HepG2 (cell line): ENCODE measurements around the gene C3orf22. TPM values are rescaled to one million over a fixed set of nuclear protein-coding genes. Genes with fewer than 3 reads are reported as not detected.

Experiments
- ATF2 ChIP-seq: sonication (generic); formaldehyde crosslinking; IDR thresholded peaks from 2 replicates; pipeline ENCODE4 v1.4.0; 2020; ENCODE audit warnings: missing genetic modification reagents
- CC2D1A ChIP-seq: sonication (generic); formaldehyde crosslinking; IDR thresholded peaks from 2 replicates; pipeline ENCODE4 v1.8.1; 2023; ENCODE audit warnings: mild to moderate bottlenecking, missing genetic modification reagents
- GATA4 ChIP-seq: sonication (generic); IDR thresholded peaks from 2 replicates; pipeline ENCODE4 v1.6.1; 2016; ENCODE audit warnings: antibody characterized with exemption, low read depth, borderline replicate concordance
- HIC2 ChIP-seq: sonication (generic); formaldehyde crosslinking; IDR thresholded peaks from 2 replicates; pipeline ENCODE4 v1.9.0; 2022; ENCODE audit warnings: low read depth, missing genetic modification reagents
- KLF6 ChIP-seq: IDR thresholded peaks from 2 replicates; pipeline ENCODE4 v1.8.0; 2016; ENCODE audit warnings: missing biosample characterization, missing genetic modification reagents
- MEF2D ChIP-seq: sonication (generic); formaldehyde crosslinking; IDR thresholded peaks from 2 replicates; pipeline ENCODE4 v1.5.1; 2020; ENCODE audit warnings: mild to moderate bottlenecking, missing genetic modification reagents
- NFKB2 ChIP-seq: sonication (generic); formaldehyde crosslinking; IDR thresholded peaks from 2 replicates; pipeline ENCODE4 v1.4.0; 2020; ENCODE audit warnings: missing genetic modification reagents, borderline replicate concordance
- NPAS2 ChIP-seq: sonication (generic); formaldehyde crosslinking; IDR thresholded peaks from 2 replicates; pipeline ENCODE4 v1.8.0; 2022; ENCODE audit warnings: mild to moderate bottlenecking, missing genetic modification reagents, borderline replicate concordance
- NRL ChIP-seq: sonication (generic); formaldehyde crosslinking; IDR thresholded peaks from 2 replicates; pipeline ENCODE4 v1.5.0; 2020; ENCODE audit warnings: missing genetic modification reagents, mild to moderate bottlenecking, moderate library complexity, borderline replicate concordance
- RARA ChIP-seq: IDR thresholded peaks from 2 replicates; pipeline ENCODE4 v1.6.1; 2016; ENCODE audit warnings: missing genetic modification reagents, missing compliant biosample characterization
- REXO4 ChIP-seq: sonication (generic); formaldehyde crosslinking; IDR thresholded peaks from 2 replicates; pipeline ENCODE4 v1.8.0; 2022; ENCODE audit warnings: missing genetic modification reagents, mild to moderate bottlenecking, borderline replicate concordance
- UBTF ChIP-seq: sonication (generic); formaldehyde crosslinking; IDR thresholded peaks from 2 replicates; pipeline ENCODE4 v1.4.0; 2020; ENCODE audit warnings: mild to moderate bottlenecking, missing genetic modification reagents
- ZBTB26 ChIP-seq: IDR thresholded peaks from 2 replicates; pipeline ENCODE4 v1.6.1; 2016; ENCODE audit warnings: missing compliant biosample characterization, missing genetic modification reagents, borderline replicate concordance
- ZFP90 ChIP-seq: sonication (generic); formaldehyde crosslinking; IDR thresholded peaks from 2 replicates; pipeline ENCODE4 v1.8.0; 2022; ENCODE audit warnings: missing genetic modification reagents, mild to moderate bottlenecking, inconsistent platforms, borderline replicate concordance
- ZNF205 ChIP-seq: IDR thresholded peaks from 2 replicates; pipeline ENCODE4 v1.6.1; 2018; ENCODE audit warnings: missing biosample characterization, missing genetic modification reagents
- ZNF292 ChIP-seq: sonication (generic); formaldehyde crosslinking; IDR thresholded peaks from 2 replicates; pipeline ENCODE4 v1.8.1; 2022; ENCODE audit warnings: mild to moderate bottlenecking, low read depth, missing genetic modification reagents, borderline replicate concordance
- ZNF564 ChIP-seq: sonication (generic); formaldehyde crosslinking; IDR thresholded peaks from 2 replicates; pipeline ENCODE4 v1.8.1; 2023; ENCODE audit warnings: mild to moderate bottlenecking, missing genetic modification reagents
- ZNF674 ChIP-seq: sonication (generic); formaldehyde crosslinking; IDR thresholded peaks from 2 replicates; pipeline ENCODE4 v1.5.0; 2020; ENCODE audit warnings: low read depth, mild to moderate bottlenecking, missing genetic modification reagents
- ZNF691 ChIP-seq: sonication (generic); formaldehyde crosslinking; IDR thresholded peaks from 2 replicates; pipeline ENCODE4 v1.4.0; 2020; ENCODE audit warnings: missing genetic modification reagents, low read depth, mild to moderate bottlenecking, borderline replicate concordance
- ZNF772 ChIP-seq: sonication (generic); formaldehyde crosslinking; IDR thresholded peaks from 2 replicates; pipeline ENCODE4 v1.5.0; 2020; ENCODE audit warnings: mild to moderate bottlenecking, missing genetic modification reagents
- ZNF883 ChIP-seq: sonication (generic); formaldehyde crosslinking; IDR thresholded peaks from 2 replicates; pipeline ENCODE4 v1.5.1; 2020; ENCODE audit warnings: mild to moderate bottlenecking, missing genetic modification reagents; ENCODE audit errors: not compliant biosample characterization
- polyA plus RNA-seq, 8 experiments: library from polyadenylated mRNA; depleted of rRNA in 3 of 8; stranded (reverse) in 7 of 8; unstranded in 1 of 8; fragments of >200 nt; fragmentation: Illumina TruSeq in 4 of 8; extraction: Trizol in 4 of 8; gene quantifications; 2 replicates each; pipeline versions ENCODE4 v1.2.1 to v1.2.3, GENCODE V29; 2011 to 2016; ENCODE audit warnings: low read depth in 4 of 8, missing spikeins in 1 of 8, mixed read lengths in 1 of 8; ENCODE audit not compliant: insufficient read depth in 1 of 8
- total RNA-seq, 5 experiments: library from RNA; depleted of rRNA; stranded (reverse); fragments of >200 nt; fragmentation: Illumina TruSeq; extraction: Trizol; gene quantifications; 2 replicates each; pipeline ENCODE4 v1.2.3, GENCODE V29; 2016; ENCODE audit warnings: low read depth in 1 of 5

C3orf22 gene
- total and polyA plus RNA-seq, 2 of the 13 experiments (the other 11 are each of a cell fraction or from before 2014, with no cell fraction given) = not detected

- TF ChIP-seq NPAS2 (no peak), REXO4 (CRISPR knock-in tag) (no peak), ZNF564 (CRISPR knock-in tag) (no peak), NFKB2 (no peak; the same call in 1 of the 2 replicates), UBTF (CRISPR knock-in tag) (peak; percentile 23; the same call in 1 of the 2 replicates), GATA4 (no peak), ZFP90 (CRISPR knock-in tag) (no peak), ZNF292 (no peak; the same call in 1 of the 2 replicates), ATF2 (CRISPR knock-in tag) (no peak), ZNF674 (CRISPR knock-in tag) (no peak), ZNF772 (CRISPR knock-in tag) (no peak), ZBTB26 (CRISPR knock-in tag) (no peak), ZNF883 (CRISPR knock-in tag) (peak; percentile 22), CC2D1A (CRISPR knock-in tag) (no peak), KLF6 (CRISPR knock-in tag) (no peak), ZNF691 (CRISPR knock-in tag) (no peak), RARA (CRISPR knock-in tag) (peak; percentile 89), MEF2D (CRISPR knock-in tag) (no peak; the same call in 1 of the 2 replicates), NRL (CRISPR knock-in tag) (0 out of 2 replicates have a peak, but pooled peaks have one; percentile 17), ZNF205 (CRISPR knock-in tag) (no peak; the same call in 1 of the 2 replicates), HIC2 (peak; percentile 81; the same call in 1 of the 2 replicates)
These were observed 41.3 kb downstream of the C3orf22 start, which contains the start of gene UROC1 (continued) for GRCh38 chr3:126517291-126517951.
